Measurements from ENCODE around the gene NRP2. TPM values are rescaled to one million over a fixed set of nuclear protein-coding genes. Genes with fewer than 3 reads are reported as not detected.
A peak's percentile ranks its signal among the peaks of the same experiment; 100 is the strongest.

The NRP2 gene
- total RNA-seq, 1 donor from 2014 or later, result 89.0 TPM

GRCh38 chr2:205757271-205757670 lies 75.0 kb downstream of the NRP2 start:
- Mint-ChIP-seq H3K4me3 (ENCODE audit: unreplicated experiment) (peak overlapping the region; percentile 1), H3K9me3 (ENCODE audit: unreplicated experiment) (peaks cover 9% of the 10 kb centered on the region), H3K27me3 (ENCODE audit: unreplicated experiment) (peaks cover 2% of the 10 kb centered on the region), H3K27ac (ENCODE audit: unreplicated experiment) (no peak overlapping the region), H3K4me1 (ENCODE audit: low read depth, unreplicated experiment) (peaks cover 47% of the 10 kb centered on the region), H3K36me3 (ENCODE audit: unreplicated experiment) (no peaks in the 10 kb centered on the region)
- no peak for DNase-seq
- TF ChIP-seq, protein P1, sequence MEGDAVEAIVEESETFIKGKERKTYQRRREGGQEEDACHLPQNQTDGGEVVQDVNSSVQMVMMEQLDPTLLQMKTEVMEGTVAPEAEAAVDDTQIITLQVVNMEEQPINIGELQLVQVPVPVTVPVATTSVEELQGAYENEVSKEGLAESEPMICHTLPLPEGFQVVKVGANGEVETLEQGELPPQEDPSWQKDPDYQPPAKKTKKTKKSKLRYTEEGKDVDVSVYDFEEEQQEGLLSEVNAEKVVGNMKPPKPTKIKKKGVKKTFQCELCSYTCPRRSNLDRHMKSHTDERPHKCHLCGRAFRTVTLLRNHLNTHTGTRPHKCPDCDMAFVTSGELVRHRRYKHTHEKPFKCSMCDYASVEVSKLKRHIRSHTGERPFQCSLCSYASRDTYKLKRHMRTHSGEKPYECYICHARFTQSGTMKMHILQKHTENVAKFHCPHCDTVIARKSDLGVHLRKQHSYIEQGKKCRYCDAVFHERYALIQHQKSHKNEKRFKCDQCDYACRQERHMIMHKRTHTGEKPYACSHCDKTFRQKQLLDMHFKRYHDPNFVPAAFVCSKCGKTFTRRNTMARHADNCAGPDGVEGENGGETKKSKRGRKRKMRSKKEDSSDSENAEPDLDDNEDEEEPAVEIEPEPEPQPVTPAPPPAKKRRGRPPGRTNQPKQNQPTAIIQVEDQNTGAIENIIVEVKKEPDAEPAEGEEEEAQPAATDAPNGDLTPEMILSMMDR (IDR thresholded peaks at IDR 0.05; ENCODE audit: partially characterized antibody, unreplicated experiment), result no peak

DNA sequence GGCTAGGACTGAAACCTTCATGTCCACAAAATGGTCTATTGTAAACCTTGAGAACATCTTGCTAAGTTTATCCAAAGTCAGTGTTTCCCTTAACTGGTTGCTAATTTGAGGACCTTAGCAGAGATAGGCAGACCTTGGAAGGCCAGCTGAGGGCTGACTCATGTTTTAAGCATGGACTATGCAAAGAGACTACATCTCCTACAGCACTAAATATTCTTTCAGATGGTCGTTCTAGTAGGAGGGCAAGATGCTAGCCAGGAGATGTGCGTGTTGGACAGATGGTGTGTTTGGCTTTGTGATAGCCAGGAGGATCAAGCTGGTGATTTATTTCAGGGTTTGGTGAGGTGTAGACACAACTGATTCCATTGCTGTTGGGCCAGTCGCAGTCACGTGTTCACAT lies 75.8 kb downstream of the NRP2 start:
- Mint-ChIP-seq H3K27ac (ENCODE audit: unreplicated experiment) (peak overlapping the region; percentile 15), H3K4me1 (ENCODE audit: low read depth, unreplicated experiment) (peaks cover 50% of the 10 kb centered on the region), H3K4me3 (ENCODE audit: unreplicated experiment) (no peak overlapping the region), H3K36me3 (ENCODE audit: unreplicated experiment) (no peaks in the 10 kb centered on the region), H3K9me3 (ENCODE audit: unreplicated experiment) (peaks cover 9% of the 10 kb centered on the region), H3K27me3 (ENCODE audit: unreplicated experiment) (peaks cover 2% of the 10 kb centered on the region)
- DNase-seq, result no peak
- TF ChIP-seq, protein P1 (IDR thresholded peaks at IDR 0.05; ENCODE audit: partially characterized antibody, unreplicated experiment), result no peak

- Mint-ChIP-seq H3K27me3 (ENCODE audit: unreplicated experiment) (peaks cover 2% of the 10 kb centered on the region), H3K36me3 (ENCODE audit: unreplicated experiment) (no peaks in the 10 kb centered on the region), H3K9me3 (ENCODE audit: unreplicated experiment) (peaks cover 9% of the 10 kb centered on the region), H3K4me1 (ENCODE audit: low read depth, unreplicated experiment) (peaks cover 53% of the 10 kb centered on the region), H3K4me3 (ENCODE audit: unreplicated experiment) (no peak overlapping the region), H3K27ac (ENCODE audit: unreplicated experiment) (no peak overlapping the region)
- DNase-seq, result no peak
- TF ChIP-seq, protein P1 (IDR thresholded peaks at IDR 0.05; ENCODE audit: partially characterized antibody, unreplicated experiment), result no peak
Observed at GRCh38 chr2:205758500-205758899, 76.2 kb downstream of the NRP2 start.

- peaks cover 4% of the 10 kb centered on the region for H3K27me3 Mint-ChIP-seq (ENCODE audit: unreplicated experiment)
- no peaks in the 10 kb centered on the region for H3K36me3 Mint-ChIP-seq (ENCODE audit: unreplicated experiment)
- H3K27ac Mint-ChIP-seq (ENCODE audit: unreplicated experiment), result no peak overlapping the region
Observed at GRCh38 chr2:205759257-205759656, 77.0 kb downstream of the NRP2 start.

DNA sequence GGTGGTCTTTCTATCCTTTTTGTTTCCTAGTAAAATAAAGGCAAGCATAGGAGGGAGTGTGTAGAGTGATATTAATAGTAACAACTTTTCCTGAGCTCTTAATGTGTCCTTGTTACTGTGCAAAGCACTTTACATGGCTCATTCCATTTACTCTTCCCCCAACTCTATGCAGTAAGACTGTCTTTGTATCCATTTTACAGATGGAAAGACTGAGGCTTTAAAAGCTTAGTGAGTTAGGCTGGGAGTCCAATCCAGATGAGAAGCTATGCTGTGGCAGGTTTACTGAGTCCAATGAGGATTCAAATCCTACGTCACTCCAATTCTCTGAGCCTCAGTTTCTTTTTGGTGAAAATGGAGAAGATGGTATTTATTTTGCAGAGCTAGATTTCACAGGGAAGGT lies 77.4 kb downstream of the NRP2 start:
- Mint-ChIP-seq H3K27me3 (ENCODE audit: unreplicated experiment) (peaks cover 4% of the 10 kb centered on the region), H3K27ac (ENCODE audit: unreplicated experiment) (no peak overlapping the region), H3K36me3 (ENCODE audit: unreplicated experiment) (no peaks in the 10 kb centered on the region), H3K9me3 (ENCODE audit: unreplicated experiment) (peaks cover 7% of the 10 kb centered on the region), H3K4me1 (ENCODE audit: low read depth, unreplicated experiment) (peaks cover 50% of the 10 kb centered on the region), H3K4me3 (ENCODE audit: unreplicated experiment) (no peak overlapping the region)
- DNase-seq, result no peak
- TF ChIP-seq, protein P1 (IDR thresholded peaks at IDR 0.05; ENCODE audit: partially characterized antibody, unreplicated experiment), result no peak

More at GRCh38 chr2:205759257-205759656, 77.0 kb downstream of the NRP2 start:
- DNase-seq, result no peak
- TF ChIP-seq, protein P1 (IDR thresholded peaks at IDR 0.05; ENCODE audit: partially characterized antibody, unreplicated experiment), result no peak
- H3K4me1 Mint-ChIP-seq (ENCODE audit: low read depth, unreplicated experiment), result peaks cover 53% of the 10 kb centered on the region
- peaks cover 9% of the 10 kb centered on the region for H3K9me3 Mint-ChIP-seq (ENCODE audit: unreplicated experiment)
- no peak overlapping the region for H3K4me3 Mint-ChIP-seq (ENCODE audit: unreplicated experiment)
